ENCODE measurements around the gene PRDM16. TPM values are rescaled to one million over a fixed set of nuclear protein-coding genes. Genes with fewer than 3 reads are reported as not detected.
A peak's percentile ranks its signal among the peaks of the same experiment; 100 is the strongest.

PRDM16 gene
- total RNA-seq, 1 experiment from 2014 or later = 0.97 TPM

- peak; percentile 55 for DNase-seq (ENCODE audit: low spot score)
Observed at GRCh38 chr1:3471356-3472087, 402.5 kb downstream of the PRDM16 start.

DNA sequence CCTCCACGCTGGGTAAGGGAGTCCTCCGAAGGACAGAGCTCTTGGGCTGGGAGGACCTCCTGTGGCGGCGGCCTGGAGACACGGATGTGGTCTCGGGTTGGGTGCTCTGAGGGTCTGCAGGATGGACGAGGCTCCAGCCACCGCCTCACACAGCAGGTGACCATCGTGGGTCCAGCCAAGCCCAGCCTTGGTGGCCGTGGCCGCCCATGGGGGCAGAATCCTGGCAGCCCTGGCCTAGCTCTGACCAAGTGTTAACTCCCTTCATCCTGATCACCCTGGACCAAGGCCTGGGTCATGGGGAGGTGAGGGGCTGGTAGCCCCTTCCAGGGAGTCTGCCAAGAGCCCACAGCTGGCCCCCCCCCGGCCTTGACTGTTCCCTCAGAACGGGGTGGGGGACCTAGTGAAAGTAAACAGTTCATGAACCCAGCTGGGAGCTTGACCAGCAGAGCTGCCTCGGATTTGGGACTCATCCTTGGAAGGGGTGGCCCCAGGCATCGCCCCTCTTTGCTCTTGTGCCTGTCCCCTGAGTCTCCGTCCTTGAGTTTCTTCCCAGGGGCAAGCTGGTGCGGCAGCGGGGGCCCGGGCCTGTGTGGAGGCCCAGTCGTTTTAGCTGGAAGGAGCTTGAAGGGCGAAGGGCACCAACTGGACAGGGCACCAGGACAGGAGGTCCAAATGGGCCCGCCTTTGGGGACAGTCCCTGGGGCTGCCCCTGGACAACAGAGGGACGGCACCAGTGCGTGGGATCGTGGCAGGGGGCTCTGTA lies 403.3 kb downstream of the PRDM16 start:
- DNase-seq (ENCODE audit: low spot score) = no peak

GRCh38 chr1:3472906-3473305 lies 403.9 kb downstream of the PRDM16 start:
- DNase-seq (ENCODE audit: low spot score) = no peak

DNA sequence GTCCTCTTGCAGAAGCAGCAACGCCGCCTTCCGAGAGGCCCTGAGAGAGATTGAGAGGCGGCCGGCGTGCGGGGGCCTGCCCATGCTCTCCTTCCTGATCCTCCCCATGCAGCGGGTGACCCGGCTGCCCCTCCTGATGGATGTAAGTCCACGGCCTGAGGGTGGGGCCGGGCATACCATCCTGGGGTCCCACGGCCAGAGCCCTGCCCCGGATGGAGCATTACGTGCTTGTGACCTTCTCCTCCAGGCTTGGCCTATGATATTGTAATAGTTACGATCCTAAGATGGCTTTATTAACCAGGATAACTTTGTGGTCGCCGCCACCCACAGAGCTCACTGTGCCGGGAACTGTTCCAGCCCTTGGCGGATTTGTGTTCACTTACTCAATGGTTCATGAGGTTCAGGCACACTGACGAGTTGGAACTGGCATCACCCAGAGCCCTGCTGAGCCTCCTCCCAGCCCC lies 404.4 kb downstream of the PRDM16 start:
- DNase-seq (ENCODE audit: low spot score) = peak; percentile 92

DNA sequence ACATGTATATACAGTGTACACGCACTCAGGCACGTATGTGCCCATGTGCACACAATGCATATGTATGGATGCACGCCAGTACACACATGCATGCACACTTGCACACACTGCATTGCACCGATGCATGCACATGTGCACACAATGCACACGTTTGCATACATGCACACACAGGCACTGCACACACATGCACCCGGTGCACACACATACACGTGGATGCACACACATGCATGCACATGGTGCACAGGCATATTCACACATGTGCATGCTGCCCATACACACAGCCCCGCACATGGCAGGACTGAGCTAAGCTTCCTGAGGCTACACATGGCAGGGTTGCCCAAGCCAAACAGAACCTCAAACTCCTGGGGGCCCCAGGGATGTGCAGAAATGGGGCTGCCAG lies 405.0 kb downstream of the PRDM16 start:
- DNase-seq (ENCODE audit: low spot score) = no peak

GRCh38 chr1:3474421-3474820 lies 405.4 kb downstream of the PRDM16 start:
- DNase-seq (ENCODE audit: low spot score) = no peak

GRCh38 chr1:3475839-3476573 lies 407.0 kb downstream of the PRDM16 start:
- no peak for DNase-seq (ENCODE audit: low spot score)

DNA sequence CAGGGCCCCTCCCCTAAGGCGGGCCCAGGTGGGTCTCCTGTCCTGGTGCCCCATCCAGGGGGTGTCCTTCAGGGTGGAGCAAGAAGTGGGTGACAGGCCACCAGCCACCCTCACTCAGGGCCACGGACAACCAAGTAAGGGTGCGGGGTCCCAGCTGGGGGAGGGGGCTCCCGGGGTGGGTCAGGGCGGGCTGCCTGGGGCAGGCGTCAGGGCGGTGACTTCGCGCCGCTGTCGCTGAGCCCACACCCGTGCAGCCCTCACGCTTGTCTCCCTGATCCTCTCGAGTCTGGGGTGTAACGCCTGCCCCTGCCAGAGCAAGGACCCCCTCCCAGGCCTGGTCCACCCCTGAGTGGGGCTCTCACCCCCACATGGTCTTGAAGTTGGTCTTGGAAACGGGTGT lies 407.7 kb downstream of the PRDM16 start:
- no peak for DNase-seq (ENCODE audit: low spot score)

DNA sequence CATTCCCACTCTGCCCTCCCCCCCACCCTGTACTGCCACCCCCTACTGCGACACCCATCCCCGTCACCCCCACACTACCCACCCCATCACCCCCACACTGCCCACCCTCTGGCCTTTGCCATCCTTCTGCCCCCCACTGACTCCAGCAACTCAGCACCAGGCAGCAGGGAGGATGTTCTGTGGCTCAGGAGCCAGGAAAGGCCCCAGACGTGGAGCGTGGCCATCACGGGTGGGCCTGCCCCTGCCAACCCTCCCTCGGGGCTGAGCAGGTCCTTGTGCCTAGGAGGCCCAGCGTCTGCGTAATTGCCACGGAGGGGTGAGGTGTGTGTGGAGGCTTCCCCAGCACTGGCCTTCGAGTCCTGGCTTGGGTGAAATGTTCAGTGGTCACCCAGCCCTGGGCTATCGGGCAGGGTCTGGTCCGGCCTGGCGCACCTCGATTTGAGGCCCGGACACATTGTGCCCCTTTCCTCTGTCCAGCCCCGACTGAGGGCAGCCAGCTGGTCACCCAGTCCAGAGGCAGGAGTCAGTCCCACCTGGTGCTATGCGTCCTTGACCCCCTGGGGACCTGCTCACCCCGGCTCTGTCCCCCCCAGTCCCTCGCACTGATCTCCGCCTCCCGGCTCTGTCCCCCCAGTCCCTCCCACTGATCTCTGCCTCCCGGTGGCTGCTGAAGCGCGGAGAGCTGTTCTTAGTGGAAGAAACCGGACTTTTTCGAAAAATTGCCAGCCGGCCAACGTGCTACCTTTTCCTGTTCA lies 408.4 kb downstream of the PRDM16 start:
- no peak for DNase-seq (ENCODE audit: low spot score)

- DNase-seq (ENCODE audit: low spot score) = no peak
Observed at GRCh38 chr1:3478187-3478586, 409.2 kb downstream of the PRDM16 start.

GRCh38 chr1:3479511-3480368 lies 410.7 kb downstream of the PRDM16 start:
- no peak for DNase-seq (ENCODE audit: low spot score)

- DNase-seq (ENCODE audit: low spot score) = no peak
Observed at GRCh38 chr1:3480369-3480719, 411.3 kb downstream of the PRDM16 start.

GRCh38 chr1:3481046-3481445 lies 412.0 kb downstream of the PRDM16 start:
- DNase-seq (ENCODE audit: low spot score) = no peak

DNA sequence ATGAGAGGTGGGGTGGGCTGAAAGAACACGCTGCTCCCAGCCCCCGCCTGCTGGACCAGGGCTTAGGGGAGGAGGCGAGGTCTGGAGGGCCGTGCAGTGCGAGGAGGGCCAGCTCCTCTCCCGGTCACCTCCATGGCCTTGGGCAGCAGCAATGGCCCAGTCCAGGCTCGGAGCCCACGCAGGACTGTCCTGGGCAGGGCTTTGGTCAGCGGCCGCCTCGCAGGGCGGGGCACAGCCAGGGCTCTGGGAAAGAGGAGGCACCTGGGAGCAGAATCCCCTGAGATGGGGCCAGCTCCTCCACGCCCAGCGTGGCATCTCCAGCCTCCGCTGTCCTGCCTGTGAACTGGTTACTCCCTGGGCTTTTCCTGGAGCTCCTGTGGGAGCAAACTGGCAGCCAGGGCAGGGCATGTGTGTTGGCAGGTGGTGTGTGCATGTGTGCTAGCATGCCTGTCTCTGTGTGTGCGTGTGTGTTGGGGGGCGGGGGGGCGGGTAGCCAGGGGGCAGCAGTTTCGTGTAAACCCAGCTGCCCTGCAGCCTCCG lies 412.9 kb downstream of the PRDM16 start:
- no peak for DNase-seq (ENCODE audit: low spot score)

DNA sequence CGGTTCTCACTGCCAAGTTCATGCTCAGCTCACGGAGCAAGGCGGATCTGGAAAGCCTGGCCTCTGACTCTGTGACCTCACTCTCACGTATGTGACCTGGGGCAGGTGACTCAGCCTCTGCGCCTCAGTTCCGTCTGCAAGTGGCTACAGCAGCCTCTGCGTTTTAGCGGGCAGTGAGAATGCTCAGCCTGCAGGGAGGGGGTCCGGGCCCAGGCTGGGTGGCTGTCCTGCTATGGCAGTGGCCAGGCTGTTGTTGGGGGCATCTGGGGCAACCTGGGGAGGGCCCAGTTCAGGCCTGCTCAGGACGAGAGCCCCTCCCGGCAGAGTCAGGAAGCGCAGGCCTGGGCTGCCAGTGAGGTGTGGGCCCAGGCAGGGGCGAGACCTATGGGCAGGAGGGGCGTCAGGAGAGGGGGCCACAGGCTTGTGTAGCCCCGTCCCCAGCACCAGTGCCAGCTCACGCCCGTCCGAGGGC lies 413.4 kb downstream of the PRDM16 start:
- DNase-seq (ENCODE audit: low spot score) = no peak

DNA sequence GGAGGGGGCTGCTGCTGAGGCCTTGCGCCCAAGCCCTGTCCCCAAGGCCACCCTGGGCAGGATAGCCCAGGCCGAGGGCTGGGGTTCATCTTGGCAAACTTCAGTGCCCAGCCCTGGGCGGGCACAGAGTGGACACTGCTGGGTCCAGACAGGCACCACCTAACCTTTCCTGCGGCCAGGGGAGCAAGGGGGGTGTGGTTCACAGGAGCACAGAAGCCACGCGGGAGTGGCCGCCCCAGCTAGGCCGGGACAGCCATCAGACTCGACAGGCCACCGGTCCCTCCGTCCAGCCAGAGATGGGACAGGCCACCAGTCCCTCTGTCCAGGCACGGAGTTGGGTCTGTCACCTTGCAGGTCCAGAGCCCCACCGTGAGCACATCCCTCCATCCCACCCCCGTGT lies 414.4 kb downstream of the PRDM16 start:
- DNase-seq (ENCODE audit: low spot score) = no peak

GRCh38 chr1:3483801-3484444 lies 414.9 kb downstream of the PRDM16 start:
- no peak for DNase-seq (ENCODE audit: low spot score)

GRCh38 chr1:3485016-3485415 lies 416.0 kb downstream of the PRDM16 start:
- no peak for DNase-seq (ENCODE audit: low spot score)

Measured in H4 (cell line).